HG03060 (cell line): ENCODE results near the gene CFAP74.

Source experiments
- ATAC-seq: cut with Tn5 transposase; IDR thresholded peaks from one replicate; pipeline ENCODE4 v1.9.1; 2021; ENCODE audit warnings: low read depth, moderate number of reproducible peaks; ENCODE audit not compliant: unreplicated experiment

CFAP74 gene

DNA sequence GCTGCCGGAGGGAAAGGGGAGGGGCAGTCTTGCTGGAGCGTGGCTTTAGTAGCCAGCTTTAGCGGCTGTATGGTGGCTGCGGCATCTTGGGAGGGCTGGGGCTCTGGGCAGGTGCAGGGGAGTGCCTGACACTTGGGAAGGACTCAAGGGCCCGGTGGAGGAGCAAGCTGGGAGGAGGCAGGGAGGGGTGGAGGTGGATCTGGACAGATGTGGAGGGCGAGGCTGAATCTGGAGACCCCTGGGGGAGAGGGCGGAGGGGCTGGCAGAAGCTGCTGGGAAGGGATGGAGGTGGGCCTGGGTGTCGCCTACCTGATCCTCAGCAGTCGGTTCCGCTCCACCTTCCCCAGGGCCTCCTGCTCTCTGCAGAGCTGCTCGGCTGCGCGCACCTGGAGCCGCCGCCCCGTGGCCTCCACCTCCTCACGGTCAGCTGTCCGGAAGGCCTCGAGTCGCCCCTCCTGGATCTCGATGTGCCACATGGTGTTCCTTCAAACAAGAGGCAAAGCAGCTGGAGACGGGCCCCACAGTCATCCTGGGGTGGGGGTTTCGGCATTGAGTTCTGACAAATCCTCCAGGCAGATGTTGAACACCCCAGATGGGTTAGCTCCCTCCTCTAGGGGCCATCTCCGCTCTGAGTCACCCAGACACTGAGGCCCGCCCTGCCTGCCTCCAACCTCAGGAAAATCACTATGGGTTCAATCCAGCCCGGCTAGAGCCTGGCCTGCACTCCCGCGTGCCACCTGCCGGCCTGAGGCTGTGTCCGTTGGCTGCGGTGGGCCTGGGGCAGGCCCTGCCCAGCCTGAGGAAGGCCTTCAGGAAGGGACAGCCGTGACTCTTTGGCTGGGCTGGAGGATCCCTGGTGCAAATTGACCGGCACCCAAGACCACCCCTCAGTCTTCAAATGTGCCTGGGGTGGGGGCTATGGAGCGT lies 29.6 kb downstream of the CFAP74 start:
- no peak for ATAC-seq

DNA sequence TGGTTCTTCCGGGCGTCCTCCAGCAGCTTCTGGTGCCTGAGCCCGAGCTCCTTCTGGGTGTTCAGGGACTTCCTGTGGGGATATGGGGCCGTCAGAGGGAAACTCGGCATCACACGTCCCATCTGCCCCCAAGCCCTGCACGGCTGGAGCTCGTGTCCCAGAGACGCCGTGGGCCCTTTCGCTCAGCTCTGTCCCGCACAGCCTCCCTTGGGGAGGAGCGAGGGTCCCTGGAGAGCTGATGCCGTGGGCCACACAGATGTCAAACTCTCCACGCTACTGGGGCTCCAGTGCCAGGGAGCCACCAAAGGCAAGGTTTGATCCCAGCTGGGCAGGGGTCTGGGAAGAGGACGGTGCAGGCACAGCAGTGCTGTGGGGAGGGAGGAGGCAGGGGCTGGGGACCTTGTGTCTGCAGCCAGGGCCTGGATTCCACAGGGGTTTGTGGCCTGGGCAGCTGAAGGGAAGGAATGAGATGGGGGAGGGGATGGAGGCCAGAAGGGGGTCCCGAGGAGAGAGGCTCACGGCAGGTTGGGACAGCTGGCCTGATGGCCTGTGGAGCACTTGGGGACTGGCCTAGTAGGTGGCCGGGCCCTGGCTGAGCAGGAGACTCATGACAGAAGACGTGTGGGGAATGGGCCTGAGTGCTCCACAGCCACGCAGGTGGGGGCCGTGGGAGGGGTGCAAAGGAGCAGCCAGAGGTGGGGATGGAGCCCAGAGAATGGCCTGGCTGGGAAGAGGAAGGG lies 30.4 kb downstream of the CFAP74 start:
- no peak for ATAC-seq

DNA sequence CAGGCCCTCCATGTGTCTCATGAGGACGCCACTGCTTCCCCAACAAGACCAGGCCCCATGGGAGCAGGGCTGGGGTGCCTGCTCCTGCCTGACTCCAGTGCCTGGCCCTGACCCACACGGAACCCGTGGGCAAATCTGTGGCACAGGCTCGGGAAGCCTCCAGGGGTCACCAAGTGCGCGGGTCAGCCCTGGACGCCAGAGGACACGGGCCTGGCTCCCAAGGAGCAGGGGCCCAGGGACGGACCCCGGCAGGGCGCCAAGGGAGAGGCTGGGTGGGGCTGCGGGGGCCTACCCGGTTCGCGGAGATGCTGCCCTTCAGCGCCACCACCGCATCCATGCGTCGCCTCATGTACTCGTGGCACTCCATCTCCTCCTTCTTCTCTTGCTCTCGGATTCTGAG lies 31.9 kb downstream of the CFAP74 start:
- ATAC-seq: no peak

DNA sequence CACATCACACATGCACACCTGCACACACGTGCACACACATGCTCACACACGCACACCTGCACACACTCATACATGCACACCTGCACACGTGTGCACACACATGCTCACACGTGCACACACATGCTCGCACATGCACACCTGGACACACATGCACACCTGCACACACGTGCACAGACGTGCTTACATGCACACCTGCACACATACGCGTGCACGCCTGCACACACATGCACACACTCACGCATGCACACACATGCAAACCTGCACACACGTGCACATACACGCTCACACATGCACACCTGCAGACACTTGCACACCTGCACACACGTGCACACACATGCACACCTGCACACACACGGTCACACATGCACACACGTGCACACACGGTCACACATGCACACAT lies 32.6 kb downstream of the CFAP74 start:
- ATAC-seq: no peak

DNA sequence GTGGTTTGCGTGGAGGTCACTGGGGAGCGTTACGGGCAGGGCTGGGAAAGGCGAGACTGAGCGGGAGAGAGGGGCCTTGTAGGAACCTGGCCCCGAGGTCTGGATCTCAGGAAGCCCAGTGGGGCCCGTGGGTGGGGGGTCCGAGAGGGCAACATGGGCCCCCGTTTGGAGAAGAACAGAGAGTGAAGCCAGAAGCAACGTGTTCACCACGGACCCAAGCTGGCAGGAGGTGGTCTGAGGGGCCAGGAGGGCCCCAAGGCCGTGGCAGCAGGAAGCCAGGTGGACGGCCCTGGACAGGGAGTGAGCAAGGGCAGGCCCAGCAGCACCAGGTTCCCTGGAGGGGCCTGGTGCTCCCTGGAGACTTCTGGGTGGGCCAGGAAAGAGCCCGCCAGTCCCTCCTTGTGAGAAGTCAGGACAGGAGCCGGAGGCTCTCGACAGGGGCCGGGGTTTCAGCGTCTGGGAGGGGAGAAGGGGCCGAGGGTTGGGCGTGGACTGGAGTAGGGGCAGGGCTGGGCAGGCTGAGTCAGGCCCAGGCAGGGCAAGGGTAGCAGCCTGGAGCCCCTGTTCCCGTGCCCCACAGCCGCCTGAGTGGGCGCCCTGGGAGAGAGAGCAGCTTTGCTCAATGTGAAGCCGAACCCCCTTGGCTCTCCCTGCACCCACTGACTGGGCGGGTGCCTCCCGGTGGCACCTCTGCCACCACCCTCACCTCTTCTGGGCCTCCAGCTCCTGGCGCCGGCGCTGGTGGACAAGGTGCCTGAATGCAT lies 33.5 kb downstream of the CFAP74 start:
- no peak for ATAC-seq

DNA sequence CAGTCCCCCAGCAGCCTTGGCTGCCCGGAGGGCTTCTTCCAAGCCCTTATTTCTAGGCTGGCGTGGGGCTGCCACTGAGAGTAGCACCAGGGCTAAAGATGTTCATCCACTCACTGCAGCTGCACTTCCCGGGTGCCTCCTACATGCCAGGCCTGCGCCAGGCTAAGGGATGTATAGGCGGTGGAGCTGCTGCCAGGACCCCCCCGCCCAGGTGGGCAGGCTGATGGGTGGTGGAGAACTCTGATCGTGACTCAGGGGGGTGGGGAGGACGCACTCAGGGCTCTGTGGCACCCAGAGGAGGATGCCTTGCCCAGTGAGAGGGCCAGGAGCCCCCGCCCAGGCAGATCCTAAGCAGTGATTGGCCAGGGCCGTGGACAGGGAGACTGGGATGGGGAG lies 34.1 kb downstream of the CFAP74 start:
- ATAC-seq: no peak

DNA sequence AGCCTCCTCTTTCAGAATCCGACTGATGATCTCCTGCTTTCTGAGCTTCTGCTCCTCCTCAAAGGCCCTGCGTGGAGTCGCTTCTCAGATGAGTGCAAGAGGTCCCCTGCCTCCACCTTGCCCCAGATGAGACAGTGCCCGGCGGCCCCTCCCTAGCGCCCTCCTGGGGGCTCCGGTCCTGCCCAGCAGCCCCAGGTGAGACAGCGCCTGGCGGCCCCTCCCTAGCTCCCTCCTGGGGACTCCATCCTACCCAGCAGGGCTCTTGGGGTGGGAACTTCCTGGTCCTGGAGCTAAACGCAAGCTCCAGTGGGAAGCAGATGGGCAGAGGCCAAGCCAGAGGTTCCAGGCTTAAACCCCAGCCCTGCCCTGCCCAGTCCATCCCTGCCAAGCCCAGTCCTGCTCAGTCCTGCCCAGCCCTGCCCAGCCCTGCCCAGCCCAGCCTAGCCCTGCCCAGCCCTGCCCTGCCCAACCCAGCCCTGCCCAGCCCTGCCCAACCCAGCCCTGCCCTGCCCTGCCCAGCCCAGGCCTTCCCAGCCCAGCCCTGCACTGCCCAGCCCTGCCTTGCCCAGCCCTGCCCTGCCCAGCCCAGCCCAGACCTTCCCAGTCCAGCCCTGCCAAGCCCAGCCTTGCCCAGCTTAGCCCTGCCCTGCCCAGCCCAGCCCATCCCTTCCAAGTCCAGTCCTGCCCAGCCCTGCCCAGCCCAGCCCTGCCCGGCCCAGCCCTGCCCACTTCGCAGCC lies 34.6 kb downstream of the CFAP74 start:
- no peak for ATAC-seq

DNA sequence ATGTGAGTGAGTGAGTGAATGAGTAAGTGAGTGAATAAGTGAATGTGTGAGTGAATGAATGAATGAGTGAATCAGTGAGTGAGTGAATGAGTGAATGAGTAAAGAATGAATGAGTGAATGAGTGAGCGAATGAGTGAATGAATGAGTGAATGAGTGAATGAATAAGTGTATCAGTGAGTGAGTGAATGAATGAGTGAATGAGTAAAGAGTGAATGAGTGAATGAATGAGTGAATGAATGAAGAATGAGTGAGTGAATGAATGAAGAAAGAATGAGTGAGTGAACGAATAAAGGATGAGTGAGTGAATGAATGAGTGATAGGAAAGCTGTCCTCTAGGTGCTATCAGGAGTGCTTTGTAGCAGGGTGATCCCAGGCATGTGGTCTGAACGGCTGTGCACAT lies 35.7 kb downstream of the CFAP74 start:
- ATAC-seq: no peak

DNA sequence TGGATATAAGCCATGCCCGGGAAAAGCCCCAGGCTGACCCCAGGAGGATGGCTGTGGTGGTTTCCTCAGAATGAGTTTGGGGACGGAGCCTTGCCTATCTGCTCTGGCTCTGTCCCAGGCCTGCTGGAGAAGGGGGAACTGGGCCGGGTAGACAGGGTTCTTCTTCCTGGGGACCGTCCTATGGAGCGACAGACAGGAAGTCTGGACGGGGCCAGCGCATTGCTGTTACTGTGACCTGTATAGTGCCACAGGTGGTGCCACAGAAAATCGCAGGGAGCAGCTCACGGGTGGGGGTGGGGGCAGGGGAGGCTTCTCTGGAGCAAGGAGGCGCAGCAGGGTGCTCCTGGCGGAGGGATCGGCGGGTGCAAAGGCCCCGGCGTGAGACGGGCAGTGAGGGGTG lies 36.4 kb downstream of the CFAP74 start:
- ATAC-seq: no peak

DNA sequence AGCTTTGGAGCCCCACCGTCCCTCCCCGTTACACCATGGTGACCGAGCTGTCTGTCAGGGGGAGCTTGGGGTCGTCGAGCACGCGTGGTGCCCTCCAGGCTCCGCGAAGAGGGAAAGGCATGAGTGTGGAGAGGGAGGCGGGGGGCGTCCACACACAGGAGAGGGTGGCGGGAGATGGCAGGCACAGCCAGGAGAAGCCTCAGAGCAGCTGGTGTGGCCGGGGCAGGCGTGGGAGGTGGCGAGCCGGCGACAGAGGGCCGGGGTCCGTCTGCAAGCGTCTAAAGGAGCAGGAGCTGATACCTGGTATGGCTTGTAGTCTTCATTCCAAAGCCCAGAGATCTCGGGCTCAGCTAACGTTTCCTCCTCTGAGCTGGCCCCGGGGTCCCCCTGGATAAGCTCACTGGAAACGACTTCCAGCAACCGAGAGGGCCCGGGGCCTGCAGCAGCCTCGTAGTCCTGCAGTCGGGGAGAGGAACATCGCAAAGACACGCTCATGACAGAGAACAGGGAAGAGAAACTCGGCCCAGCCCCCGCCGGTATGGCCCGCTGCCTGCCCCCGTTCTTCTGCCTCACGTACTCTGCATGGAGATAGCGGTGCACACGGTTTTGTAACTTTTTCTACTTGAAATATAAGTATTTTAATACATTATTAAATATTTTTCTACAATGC lies 37.4 kb downstream of the CFAP74 start:
- no peak for ATAC-seq

DNA sequence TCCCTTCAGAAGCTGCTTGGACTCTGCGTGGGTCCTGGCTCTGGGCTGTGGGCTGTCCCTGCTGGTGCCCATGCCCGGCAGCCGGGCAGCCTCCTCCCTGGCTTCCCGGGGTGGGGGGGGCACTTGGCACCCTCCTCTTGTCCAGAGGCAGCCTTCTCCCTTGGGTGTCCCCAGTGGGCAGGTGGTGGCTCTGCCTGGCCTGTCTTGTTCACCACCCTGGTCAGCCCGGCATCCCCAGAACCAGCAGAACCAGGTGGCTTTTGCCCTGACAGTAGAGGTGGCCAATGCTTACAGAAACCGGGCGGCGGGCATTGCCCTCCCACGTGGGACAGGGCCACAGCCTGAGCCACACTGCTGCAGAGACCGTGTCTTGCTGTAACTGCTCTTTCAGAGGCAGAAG lies 38.0 kb downstream of the CFAP74 start:
- no peak for ATAC-seq

DNA sequence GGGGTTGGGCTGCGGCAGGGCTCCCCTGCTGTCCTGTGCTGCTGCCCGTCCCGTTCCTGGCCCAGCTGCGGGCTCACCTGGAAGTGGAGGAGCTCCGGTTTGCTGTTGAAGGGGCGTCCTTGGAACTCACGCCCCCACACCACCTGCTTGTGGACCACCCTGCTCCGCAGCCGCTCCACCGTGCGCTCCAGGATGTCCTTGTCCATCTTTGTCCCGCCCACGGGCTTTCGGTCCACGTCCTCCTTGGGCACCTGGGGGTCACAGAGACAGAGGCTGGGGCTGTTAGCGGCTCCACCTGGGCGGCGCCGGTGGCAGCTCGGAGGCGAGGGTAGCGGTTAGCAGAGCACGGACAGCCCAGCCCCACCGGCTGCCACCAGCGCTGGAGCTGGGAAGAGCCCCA lies 38.8 kb downstream of the CFAP74 start:
- ATAC-seq: no peak

DNA sequence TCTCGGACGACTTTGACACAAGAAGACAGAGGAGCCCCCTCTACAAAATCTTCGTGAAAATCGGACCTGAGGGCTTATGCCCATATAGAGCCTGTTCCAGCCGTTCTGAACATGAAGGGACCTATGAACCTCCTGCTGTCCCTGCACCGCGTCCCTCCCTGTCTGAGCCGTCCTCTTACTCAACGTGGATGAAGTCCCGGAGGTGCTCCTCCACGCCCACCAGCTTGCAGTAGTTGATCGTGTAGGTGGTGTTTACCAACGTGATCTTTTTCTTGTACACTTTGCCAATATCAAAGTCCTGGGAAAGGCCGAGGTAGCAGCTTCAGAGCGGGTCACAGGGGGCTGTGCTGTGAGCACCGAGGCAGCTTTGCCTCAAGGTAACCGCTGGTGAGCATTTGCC lies 40.0 kb downstream of the CFAP74 start:
- no peak for ATAC-seq

DNA sequence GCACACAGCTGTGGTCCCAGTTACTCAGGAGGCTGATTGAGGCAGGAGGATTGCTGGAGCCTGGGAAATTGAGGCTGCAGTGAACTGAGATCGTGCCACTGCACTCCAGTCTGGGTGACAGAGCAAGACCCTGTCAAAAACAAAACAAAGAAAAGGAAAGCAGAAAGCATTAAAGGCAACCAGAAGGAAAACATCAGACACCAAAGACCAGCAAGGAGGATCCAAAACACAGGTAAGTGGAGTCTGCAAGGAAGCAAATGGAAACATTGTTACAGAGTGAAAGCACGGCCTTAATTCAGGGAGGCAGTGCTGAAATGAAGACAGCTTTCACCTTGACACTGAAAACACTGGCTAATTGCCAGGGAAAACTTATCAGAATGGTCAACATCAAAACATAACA lies 40.8 kb downstream of the CFAP74 start:
- ATAC-seq: no peak

DNA sequence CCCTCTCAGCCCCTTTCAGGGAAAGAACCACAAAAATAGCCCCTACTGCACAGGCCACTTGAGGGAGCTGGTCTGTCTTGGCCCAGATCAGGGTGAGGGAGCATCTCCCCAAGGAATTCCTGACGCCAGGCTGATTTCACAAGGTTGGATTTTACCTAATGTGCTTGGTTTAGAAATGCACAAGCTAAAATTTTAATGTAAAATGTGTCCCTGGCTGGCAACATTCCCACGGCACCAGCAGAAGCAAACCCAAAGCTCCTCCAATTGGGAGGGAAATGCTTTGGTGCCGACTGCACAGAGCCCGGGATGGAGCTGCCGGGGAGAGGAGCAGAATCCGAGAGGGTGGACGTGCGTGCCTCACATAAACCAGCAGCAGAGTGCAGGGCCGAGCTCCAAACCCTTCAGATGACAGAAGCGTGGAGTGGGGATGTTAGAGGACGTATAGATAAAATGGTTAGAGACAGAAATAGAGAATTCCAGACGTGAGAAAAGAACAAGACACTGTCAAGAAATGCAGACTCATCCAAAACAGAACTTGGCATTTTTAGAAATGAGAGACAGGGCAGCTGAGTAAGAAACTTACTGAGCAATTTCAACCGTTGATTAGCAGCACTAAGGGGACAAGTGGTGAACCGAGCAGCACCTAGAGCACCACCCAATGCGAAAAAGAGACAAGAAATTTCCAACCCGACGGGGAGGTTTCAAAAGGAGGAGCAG lies 42.9 kb downstream of the CFAP74 start:
- ATAC-seq: no peak

DNA sequence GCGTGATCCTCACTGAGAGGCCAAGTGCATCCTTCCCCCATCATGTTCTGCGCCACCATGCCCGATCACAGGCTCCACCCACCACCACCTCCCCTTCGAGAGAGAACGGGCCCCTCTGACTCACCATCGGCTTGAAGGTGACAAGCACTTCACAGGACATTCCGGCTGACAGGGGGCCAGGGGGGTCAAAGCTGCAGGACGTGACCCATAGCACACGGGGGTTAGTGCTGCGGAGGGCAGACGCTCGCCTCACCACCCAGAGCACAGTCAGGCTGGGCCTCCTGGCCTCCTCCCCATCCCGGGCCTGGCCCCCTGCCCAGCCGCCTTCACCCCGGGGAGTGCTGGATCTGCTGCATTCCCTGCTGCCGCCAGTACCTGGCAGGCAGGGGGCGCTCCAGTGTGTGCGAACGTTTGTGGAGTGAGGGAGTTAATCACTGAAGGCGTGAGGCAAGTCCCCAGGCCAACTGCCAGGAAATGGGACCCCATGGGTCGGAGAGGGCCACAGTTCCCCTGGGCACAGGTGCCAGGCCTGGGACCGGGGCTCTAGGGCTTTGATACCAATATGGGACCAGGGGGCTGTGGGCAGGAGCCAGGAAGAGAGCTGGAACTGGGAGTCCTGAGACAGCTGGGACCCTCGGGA lies 43.6 kb downstream of the CFAP74 start:
- no peak for ATAC-seq

DNA sequence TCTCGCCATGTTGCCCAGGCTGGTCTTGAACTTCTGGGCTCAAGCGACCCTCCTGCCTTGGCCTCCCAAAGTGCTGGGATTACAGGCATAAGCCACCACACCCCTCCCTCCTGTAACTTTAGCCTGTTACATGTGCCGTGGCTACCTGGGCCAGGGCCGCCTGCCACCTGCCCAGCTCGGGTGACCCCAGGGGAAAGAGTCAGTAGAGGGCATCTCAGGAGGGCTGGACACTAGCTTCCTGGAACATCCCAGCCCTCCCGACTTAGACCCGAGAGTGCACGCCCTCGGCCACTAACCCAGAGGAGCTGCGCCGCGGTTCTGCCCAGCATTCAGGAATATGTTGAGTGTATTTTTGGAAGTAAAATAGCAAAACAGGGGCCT lies 44.1 kb downstream of the CFAP74 start:
- no peak for ATAC-seq

DNA sequence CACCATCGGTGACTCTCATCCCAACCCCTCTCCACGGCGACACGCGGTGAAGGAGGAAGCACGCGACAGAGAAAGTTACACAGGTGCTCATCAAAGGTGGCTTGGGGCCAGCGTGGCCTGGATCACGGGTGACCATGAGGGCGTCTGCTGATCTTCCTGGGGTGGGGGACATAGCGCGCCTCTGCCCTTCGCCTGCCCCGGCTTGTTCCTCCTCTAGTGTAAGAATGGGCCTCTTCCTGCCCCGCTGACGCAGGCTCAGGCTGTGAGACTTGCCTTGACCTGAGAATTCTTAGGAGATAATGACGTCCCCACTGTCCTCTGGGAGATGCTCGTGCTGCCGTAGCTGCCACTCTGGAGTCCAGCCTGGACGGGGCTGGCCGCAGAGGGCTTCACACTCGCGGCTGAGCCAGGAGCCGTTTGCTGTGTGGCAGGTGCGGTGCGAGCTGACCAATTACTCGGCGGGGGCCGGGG lies 45.5 kb downstream of the CFAP74 start:
- no peak for ATAC-seq

DNA sequence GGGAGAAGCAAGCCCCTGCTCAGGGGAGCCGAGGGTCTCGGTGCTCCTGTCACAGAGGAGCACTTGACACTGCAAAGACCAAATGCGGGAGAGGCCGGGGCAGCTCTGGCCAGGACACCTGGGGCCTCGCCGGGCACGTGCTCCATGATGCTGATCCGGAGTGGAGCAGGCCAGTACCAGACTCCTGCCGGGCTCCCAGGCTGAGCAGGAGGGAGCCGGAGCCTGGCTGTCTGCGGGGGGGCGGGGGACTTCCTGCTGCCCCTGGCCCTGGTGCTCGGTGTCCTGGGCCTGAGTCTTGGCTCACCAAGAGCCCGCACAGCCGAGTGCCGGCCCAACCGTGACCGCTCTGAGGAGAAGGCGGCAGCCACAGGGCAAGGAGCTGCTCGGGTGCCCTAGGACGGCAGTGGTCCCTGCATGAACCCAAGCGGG lies 46.0 kb downstream of the CFAP74 start:
- no peak for ATAC-seq
